Measurements from ENCODE around the gene CBX2. TPM values are rescaled to one million over a fixed set of nuclear protein-coding genes. Genes with fewer than 3 reads are reported as not detected.

Gene CBX2
- polyA plus RNA-seq, 2 of the 4 experiments (the other 2 are of a cell fraction), result 7.4 to 16.4 TPM

GRCh38 chr17:79812353-79813258, 34.7 kb downstream of the CBX2 start:
- DNase-seq (ENCODE audit: low read depth in 1 of 2, low spot score in 1 of 2) (no peak), FAIRE-seq (no peak), ATAC-seq (no peak)
- TF ChIP-seq PHF8 (IDR thresholded peaks at IDR 0.05; ENCODE audit: borderline replicate concordance, low read depth) (peak; percentile 14; the same call in 1 of the 2 replicates), EP300 (IDR thresholded peaks at IDR 0.05) (no peak)
- 53% methylated on average over 53 of the region's 72 CpGs for WGBS (ENCODE audit: missing lambda C conversion rate)
- Histone ChIP-seq H3K27ac (peak overlapping the region; percentile 95 to 99), H3K9me3 (no peaks in the 10 kb centered on the region), H3K4me1 (peaks cover 40% of the 10 kb centered on the region), H3K4me3 (peak overlapping the region; percentile 77), H3K4me2 (peak overlapping the region; percentile 94)
- POLR2A ChIA-PET, result interaction anchor here (0.9 to 6.6 kb wide), 5 partner anchors 15 to 32 kb away, joined by 5 to 84 read pairs (median 58); partner anchors contain the start of genes CBX4 and CBX8
- CTCF ChIA-PET, result interaction anchor here (0.6 to 39.8 kb wide), 21 partner anchors 4 to 1386 kb away, joined by 3 to 1281 read pairs (median 9); partner anchors contain the start of genes CBX2, CBX4 and CBX8

GRCh38 chr17:79813297-79814126, 35.6 kb downstream of the CBX2 start:
- DNase-seq (ENCODE audit: low read depth in 1 of 2, low spot score in 1 of 2) (peak in 1 of 2 experiments; percentile 64), FAIRE-seq (no peak), ATAC-seq (no peak)
- Histone ChIP-seq H3K27ac (peak overlapping the region; percentile 95 to 99), H3K4me1 (peaks cover 40% of the 10 kb centered on the region), H3K9me3 (no peaks in the 10 kb centered on the region), H3K4me2 (peak overlapping the region; percentile 94), H3K4me3 (peak overlapping the region; percentile 77)
- POLR2A ChIA-PET, result interaction anchor here (0.5 to 6.6 kb wide), 6 partner anchors 16 to 60 kb away, joined by 3 to 84 read pairs (median 32); partner anchors contain the start of genes CBX4 and CBX8
- 80% methylated on average over 8 of the region's 89 CpGs for WGBS (ENCODE audit: missing lambda C conversion rate)
- CTCF ChIA-PET, result interaction anchor here (1.0 to 39.8 kb wide), 10 partner anchors 5 to 209 kb away, joined by 3 to 1281 read pairs (median 52); partner anchors contain the start of genes CBX4 and CBX8
- TF ChIP-seq NR3C1 (IDR thresholded peaks at IDR 0.05) (no peak), HDAC2 (IDR thresholded peaks at IDR 0.05) (no peak), NPAS2 (CRISPR knock-in tag; IDR thresholded peaks at IDR 0.05; ENCODE audit: borderline replicate concordance) (no peak), E2F6 (IDR thresholded peaks at IDR 0.05; ENCODE audit: borderline replicate concordance, low read depth) (peak; percentile 86), ZSCAN20 (CRISPR knock-in tag; IDR thresholded peaks at IDR 0.05) (0 out of 2 replicates have a peak, but pooled peaks have one; percentile 40), TFCP2L1 (CRISPR knock-in tag; IDR thresholded peaks at IDR 0.05) (no peak), BHLHE40 (IDR thresholded peaks at IDR 0.05; ENCODE audit: low read depth, low read length) (no peak), EHF (CRISPR knock-in tag; IDR thresholded peaks at IDR 0.05) (no peak), PHF8 (IDR thresholded peaks at IDR 0.05; ENCODE audit: borderline replicate concordance, low read depth) (no peak), POLR2AphosphoS2 (conservative IDR thresholded peaks at IDR 0.05; ENCODE audit: low read length) (no peak), ATOH8 (CRISPR knock-in tag; IDR thresholded peaks at IDR 0.05; ENCODE audit: low read depth) (no peak), RFX5 (IDR thresholded peaks at IDR 0.05) (no peak), KDM5A (IDR thresholded peaks at IDR 0.05) (no peak), JUN (IDR thresholded peaks at IDR 0.05) (peak in 1 of 2 experiments; percentile 89; a peak in 3 of 5 replicates), HMGXB4 (CRISPR knock-in tag; IDR thresholded peaks at IDR 0.05; ENCODE audit: borderline replicate concordance) (no peak), SMC3 (IDR thresholded peaks at IDR 0.05) (no peak), MAZ (IDR thresholded peaks at IDR 0.05; ENCODE audit: borderline replicate concordance, low read depth, low read length) (no peak), CBX8 (IDR thresholded peaks at IDR 0.05) (no peak), BCL3 (IDR thresholded peaks at IDR 0.05) (peak; percentile 43; the same call in 1 of the 3 replicates), ESRRA (IDR thresholded peaks at IDR 0.05; ENCODE audit: borderline replicate concordance, low read length) (no peak), REST (IDR thresholded peaks at IDR 0.05) (no peak), USF2 (IDR thresholded peaks at IDR 0.05) (no peak), HOXA7 (CRISPR knock-in tag; IDR thresholded peaks at IDR 0.05) (no peak)
